Central memory CD4-positive, alpha-beta T cell (primary cell): ENCODE data around the gene DERL3.
"Not testable (repeated sequence)": the region's sequence is repeated elsewhere in the genome, so short reads cannot be mapped to it uniquely, and the experiment has no call there.

ENCODE experiments used
- DNase-seq: peaks from one replicate; pipeline ENCODE4 v3.0.0; 2022
- total RNA-seq, 3 experiments: gene quantifications; one replicate each; lab custom pipeline; 2026; lab: John Stamatoyannopoulos, UW

Gene DERL3
- total RNA-seq = 0.77 to 4.4 (median 0.98) reads per million in 3 experiments

- DNase-seq = peak; percentile 97
Measured at GRCh38 chr22:23838681-23839468, at the start of gene DERL3. Gene DERL3, minus strand, starts transcription at chr22:23839006. Its CDS starts 19 bp downstream, at chr22:23838987.

DNA sequence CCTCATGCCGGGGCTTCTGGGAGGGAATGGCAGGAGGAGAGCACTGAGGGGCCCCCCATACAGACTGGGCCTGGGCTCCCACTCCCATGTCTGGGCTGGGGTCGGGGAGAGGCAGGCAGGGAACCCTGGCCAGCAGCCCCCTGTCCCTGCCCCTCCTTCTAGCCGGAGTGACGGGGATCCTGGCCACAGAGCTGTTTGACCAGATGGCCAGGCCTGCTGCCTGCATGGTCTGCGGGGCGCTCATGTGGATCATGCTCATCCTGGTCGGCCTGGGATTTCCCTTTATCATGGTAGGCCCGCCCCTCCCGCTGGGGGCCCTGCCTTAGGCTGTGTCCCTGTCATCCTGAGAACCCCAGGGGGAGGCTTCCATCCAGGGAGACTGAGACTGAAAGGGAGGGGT, 45.3 kb upstream of the DERL3 start:
- no peak for DNase-seq

DNA sequence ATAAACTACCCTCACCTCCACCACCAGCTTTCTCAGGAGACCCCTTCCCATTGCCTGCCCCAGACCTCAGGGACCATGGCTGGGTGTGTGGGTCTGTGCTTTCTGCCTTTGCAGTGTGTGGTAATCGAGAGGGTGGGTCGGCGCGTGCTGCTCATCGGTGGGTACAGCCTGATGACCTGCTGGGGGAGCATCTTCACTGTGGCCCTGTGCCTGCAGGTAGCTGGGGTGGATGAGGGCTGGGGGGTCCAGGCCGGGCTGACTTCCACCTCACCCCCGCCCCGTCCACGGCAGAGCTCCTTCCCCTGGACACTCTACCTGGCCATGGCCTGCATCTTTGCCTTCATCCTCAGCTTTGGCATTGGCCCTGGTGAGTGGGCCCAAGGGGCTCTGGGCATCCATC, 44.9 kb upstream of the DERL3 start:
- DNase-seq = no peak

- no peak for DNase-seq
Measured at GRCh38 chr22:23882370-23882769, 43.6 kb upstream of the DERL3 start.

DNA sequence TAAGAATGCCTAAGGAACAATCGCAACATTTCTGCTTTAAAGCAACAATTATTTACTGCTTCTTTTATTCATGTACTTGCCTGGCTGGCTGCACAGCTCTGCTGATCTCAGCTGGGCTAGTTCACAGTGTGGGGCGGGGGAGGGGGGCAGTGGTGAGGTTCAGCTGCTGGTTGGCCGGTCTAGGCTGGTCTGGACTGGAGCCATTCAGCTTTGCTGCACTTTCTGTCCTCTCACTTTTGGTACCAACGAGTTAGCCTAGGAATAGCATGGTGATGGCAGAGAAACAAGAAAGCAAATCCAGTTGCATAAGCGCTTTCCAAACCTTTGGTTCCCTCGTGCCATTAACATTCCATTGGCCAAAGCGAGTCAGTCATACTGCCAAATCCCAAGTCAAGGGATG, 39.4 kb upstream of the DERL3 start:
- no peak for DNase-seq

DNA sequence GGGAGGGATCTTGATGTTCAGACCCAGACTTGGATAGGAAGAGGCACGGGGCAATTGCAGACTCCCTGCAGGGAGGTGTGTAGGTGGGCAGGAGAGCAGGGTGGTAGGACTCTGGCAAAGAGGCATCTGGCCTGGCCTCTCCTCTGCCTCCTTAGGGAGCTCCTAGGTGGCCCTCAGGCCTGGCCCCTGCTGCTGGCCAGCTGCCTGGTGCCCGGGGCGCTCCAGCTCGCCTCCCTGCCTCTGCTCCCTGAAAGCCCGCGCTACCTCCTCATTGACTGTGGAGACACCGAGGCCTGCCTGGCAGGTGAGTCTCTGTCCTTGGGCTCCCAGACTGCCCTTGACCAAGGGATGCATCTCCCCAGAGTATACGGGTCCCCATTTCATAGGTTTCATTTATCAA, 38.8 kb upstream of the DERL3 start:
- DNase-seq = no peak

DNA sequence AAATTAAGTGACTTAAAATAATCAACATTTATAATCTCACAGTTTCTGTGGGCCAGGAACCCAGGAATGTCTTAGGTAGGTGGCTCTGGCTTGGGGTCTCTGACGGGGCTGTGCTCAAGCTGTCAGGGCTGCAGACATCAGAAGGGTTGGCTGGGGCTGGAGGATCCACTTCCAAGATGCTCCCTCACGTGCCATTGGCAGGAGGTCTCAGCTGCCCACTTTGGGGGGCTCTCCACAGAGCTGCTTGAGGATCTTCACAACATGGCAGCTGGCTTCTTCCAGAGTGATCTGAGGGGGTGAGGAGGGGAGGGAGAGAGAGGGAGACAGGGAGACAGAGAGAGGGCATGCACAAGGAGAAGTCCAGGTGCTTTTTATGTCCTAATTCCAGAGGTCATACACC, 37.0 kb upstream of the DERL3 start:
- no peak for DNase-seq

DNA sequence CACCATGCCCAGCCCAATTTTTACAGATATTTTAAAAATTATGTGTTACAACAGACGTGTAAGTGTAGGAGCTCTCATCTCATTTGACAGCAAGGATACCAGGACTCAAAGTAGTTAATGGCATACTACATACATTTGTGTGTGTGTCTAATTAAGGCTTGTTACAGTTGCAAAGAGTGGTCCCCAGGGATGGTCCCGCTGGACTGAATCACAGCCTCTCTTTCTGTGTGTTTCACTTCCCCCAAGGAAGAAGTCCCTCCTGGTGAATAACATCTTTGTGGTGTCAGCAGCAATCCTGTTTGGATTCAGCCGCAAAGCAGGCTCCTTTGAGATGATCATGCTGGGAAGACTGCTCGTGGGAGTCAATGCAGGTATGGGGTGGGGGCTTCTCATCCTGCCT, 36.1 kb upstream of the DERL3 start:
- DNase-seq = no peak

DNA sequence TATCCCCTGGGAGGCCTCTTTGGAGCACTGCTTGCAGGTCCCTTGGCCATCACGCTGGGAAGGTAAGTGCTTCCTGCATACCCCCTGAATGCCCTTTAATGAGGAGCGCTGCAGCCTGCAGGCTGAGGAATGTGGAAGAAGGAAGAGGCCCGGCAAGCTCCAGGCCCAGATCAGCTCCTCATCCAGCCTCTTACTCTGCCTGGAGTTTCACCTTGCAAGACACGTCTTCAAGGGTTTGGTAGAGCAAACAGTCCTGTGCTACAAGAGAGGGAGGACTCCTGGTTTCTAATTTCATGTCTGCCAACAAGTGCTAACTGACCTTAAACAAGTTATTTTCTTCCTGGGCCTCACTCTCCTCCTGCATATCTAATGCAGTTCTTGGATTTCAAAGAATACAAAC, 29.8 kb upstream of the DERL3 start:
- DNase-seq = no peak

DNA sequence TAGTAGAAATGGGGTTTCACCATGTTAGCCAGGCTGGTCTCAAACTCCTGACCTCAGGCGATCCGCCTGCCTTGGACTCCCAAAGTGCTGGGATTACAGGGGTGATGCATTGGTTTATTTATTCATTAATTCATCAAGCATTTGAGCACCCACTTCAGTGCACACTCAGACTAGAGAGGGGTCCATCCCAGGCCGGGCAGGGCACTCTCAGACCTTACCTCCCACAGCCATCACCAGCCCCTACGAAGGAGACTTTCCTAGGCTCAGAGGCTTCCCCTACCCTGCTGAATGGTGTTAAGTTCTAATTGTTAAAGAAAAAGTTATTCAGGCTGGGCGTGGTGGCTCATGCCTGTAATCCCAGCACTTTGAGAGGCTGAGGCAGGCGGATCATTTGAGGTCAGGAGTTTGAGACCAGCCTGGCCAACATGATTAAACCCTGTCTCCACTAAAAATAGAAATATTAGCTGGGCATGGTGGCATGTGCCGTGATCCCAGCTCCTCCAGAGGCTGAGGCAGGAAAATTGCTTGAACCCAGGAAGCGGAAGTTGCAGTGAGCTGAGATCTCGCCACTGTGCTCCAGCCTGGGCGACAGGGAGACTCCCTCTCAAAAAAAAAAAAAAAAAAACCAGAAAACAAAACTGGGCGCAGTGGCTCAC, 25.8 kb upstream of the DERL3 start:
- DNase-seq = not testable (repeated sequence)

DNA sequence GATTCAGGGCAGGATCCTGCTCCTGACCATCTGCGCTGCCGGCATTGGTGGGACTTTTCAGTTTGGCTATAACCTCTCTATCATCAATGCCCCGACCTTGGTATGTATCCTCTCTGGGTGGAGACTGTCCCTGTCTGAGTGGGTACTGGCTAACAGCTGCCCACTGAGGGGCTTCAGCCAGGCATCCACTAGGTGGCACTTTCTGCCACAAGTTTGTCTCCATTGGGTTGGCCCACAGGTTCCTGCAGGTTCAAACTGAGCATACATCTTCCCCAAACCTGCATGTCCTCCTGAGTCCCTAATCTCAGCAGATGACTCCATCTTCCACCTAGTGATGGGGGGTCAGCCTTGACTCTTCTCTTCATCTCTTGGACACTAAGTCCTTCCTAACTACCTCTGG, 23.3 kb upstream of the DERL3 start:
- no peak for DNase-seq

GRCh38 chr22:23860187-23860586, 21.4 kb upstream of the DERL3 start:
- DNase-seq = not testable (repeated sequence)

DNA sequence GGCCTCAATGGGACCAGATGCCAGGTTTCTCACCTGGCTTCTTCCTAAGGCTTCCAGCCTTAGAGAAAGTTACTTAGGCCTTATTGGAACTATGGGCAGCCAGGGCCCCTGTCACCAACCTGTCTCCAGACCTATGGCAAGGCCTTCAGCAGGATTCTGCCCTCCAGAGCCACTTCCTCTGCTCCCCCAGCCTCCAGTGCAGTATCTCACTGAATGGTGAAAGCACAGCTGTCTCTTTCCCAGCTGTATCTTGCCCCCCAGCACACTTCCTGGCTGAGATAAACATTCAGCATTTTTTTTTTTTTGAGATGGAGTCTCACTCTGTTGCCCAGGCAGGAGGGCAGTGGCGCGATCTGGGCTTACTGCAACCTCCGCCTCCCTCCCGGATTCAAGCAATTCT, 20.4 kb upstream of the DERL3 start:
- DNase-seq = no peak

DNA sequence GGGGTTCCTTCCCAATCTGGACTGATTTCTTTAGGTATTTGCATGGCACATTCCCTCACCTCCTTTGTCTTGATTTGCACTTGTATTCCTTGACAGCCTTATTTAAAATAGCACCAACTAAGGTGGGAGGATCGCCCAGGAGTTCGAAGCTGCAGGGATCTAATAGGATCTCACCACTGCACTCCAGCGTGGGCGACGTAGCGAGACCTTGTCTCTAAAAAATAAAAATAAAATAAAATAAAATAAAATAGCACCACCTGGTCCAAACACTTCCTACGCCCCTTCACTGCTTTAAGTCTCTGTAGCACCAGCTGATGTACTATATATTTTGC, 19.6 kb upstream of the DERL3 start:
- no peak for DNase-seq

- peak; percentile 92 for DNase-seq
Measured at GRCh38 chr22:23857606-23858483, 19.0 kb upstream of the DERL3 start, which contains the start of gene SLC2A11. Gene SLC2A11, plus strand, starts transcription at chr22:23857875. Its CDS starts 125 bp downstream, at chr22:23858000.

DNA sequence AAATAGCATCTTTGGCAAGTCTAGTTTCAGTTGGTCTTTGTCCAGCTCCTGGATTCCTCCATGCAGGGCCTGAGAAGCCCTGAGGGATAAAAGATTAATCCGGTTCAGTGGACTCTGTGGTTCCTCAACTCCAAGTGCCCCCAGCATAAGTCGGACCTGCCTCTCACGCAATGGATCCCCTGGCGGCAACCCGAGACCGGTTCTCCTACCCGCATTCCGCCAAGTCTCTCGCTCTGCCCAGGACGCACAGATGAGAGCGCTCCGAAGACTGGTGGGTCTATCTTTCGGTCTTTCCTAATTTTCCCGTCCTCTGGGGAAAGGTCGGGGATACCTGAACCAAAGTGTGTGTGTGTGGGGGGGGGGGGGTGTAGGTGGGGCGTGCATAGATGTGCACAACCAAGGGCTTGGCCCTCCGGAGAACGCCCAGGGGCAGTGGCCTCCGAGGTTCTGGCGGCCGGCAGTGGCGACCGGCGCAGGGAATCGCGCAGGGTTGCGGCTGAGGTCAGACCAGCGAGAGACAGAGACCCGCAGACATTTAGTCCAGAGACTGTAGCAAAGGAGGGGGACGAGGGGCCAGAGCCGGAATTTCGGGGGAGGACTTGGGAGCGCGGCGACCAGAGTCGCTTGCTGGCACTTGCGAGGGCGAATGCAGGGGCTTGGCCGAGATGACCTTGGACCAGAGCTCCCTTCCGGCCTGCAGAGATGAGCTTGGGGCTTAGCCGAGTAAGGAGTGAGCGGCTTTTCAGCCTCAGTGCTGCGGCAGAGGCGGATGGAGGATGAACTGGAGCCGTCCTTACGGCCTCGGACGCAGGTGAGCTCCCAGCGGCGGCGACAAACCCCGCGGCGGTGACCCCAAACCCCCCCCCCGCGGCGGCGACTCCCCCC, 18.2 kb upstream of the DERL3 start:
- DNase-seq = no peak

DNA sequence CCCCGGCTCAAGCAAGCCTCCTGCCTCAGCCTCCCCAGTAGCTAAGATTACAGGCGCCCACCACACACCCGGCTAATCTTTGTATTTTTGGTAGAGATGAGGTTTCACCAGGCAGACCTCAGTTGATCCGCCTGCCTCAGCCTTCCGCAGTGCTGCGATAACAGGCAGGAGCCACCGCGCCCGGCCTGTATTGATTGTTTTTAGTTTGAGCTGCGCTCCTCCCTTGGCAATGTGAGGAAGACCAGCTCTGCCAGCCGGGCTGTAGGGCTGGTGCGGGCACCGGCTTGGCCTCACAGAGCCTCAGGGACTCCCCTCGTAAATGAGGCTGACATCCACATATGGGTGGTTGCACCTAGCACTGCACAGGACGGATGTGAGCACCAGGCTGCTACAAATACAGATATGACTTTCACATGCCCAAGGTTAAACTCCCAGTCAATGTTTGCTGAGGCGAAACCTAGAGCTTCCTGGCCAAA, 11.4 kb upstream of the DERL3 start:
- DNase-seq = no peak

- DNase-seq = peak; percentile 78
Measured at GRCh38 chr22:23849009-23850006, 10.5 kb upstream of the DERL3 start.

DNA sequence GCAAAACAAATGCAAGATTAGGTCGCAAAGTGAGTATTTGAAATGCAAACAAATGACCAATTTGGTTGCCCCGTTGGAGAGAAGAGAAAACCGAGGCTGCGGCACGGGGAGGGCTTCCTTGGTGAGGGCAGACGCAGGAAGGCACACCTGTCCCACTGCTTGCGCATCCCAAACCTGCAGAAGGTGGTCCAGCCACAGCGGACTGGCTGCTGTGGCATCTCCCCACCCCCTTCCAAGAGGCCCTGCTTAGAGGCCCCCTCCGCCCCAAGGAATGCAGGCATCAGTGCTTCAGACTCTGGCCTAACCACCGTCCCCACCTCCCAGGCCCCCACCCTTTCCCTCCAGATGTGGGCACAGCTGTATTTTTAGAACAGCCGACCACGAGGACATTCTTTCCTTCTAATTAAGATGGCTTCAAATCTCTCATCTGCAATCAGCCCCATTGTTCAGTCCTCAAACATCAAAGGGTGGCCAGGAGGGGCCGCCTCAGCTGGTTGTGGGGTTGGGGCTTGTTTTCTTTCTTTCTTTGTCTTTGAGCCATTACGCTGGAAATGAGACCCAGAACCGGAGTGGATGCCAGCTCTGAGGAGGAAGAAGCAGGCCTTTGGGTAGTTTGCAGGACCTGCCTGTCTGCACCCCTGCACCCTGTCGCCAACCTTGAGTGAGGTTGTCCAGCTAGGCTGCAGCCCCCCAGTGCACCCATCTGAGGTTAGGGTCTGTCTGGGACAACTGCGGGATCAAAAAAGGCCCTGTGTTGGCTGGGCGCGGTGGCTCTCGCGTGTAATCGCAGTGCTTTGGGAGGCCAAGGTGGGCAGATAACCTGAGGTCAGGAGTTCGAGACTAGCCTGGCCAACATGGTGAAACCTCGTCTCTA, 9.4 kb upstream of the DERL3 start:
- DNase-seq = no peak
